Spleen (tissue), 11 donors: Measurements from ENCODE around the gene VPS39. TPM values are rescaled to one million over a fixed set of nuclear protein-coding genes. Genes with fewer than 3 reads are reported as not detected.

ENCODE experiments used
- DNase-seq: peaks from one replicate; pipeline ENCODE4 v3.0.0-alpha.2; 2020
- H3K27ac ChIP-seq, 8 donors: fragments of 200-600 bp; sonication (generic) in 7 of 8; 1 replicate in 4 of 8; 2 replicates in 4 of 8; pipeline versions ENCODE4 v1.5.0 to v1.8.0; 2016 to 2021; ENCODE audit warnings: inconsistent platforms in 4 of 8, mild to moderate bottlenecking in 4 of 8, moderate library complexity in 1 of 8
- H3K27me3 ChIP-seq, 7 donors: fragments of 200-600 bp; sonication (generic) in 6 of 7; replicated peaks in 1 of 7; 1 replicate in 4 of 7; 2 replicates in 3 of 7; pipeline versions ENCODE4 v1.5.0 to v1.8.0; 2016 to 2021; ENCODE audit warnings: inconsistent platforms in 3 of 7, mild to moderate bottlenecking in 1 of 7
- H3K36me3 ChIP-seq, 6 donors: fragments of 200-600 bp; sonication (generic) in 5 of 6; 1 replicate in 4 of 6; 2 replicates in 2 of 6; pipeline versions ENCODE4 v1.5.0 to v1.8.0; 2016 to 2021; ENCODE audit warnings: inconsistent platforms in 2 of 6
- H3K4me1 ChIP-seq, 6 donors: fragments of 200-600 bp; sonication (generic) in 5 of 6; 1 replicate in 3 of 6; 2 replicates in 3 of 6; pipeline versions ENCODE4 v1.5.0 to v1.8.0; 2016 to 2021; ENCODE audit warnings: inconsistent platforms in 3 of 6
- H3K4me3 ChIP-seq, 8 donors: fragments of 200-600 bp; sonication (generic) in 7 of 8; 1 replicate in 4 of 8; 2 replicates in 4 of 8; pipeline versions ENCODE4 v1.5.0 to v1.8.0; 2016 to 2021; ENCODE audit warnings: inconsistent platforms in 4 of 8, mild to moderate bottlenecking in 4 of 8, moderate library complexity in 2 of 8
- H3K9me3 ChIP-seq, 8 donors: fragments of 200-600 bp; sonication (generic) in 7 of 8; 1 replicate in 4 of 8; 2 replicates in 4 of 8; pipeline versions ENCODE4 v1.5.0 to v1.8.0; 2016 to 2021; ENCODE audit warnings: inconsistent platforms in 4 of 8
- CTCF ChIP-seq, 11 experiments: fragments of 200-600 bp in 7 of 11; fragments of 450-650 bp in 4 of 11; sonication (generic) in 4 of 11; IDR thresholded peaks in 8 of 11; conservative IDR thresholded peaks in 3 of 11; 1 replicate in 7 of 11; 2 replicates in 4 of 11; pipeline versions ENCODE4 v1.4.0 to v1.8.0; 2016 to 2021; ENCODE audit warnings: antibody characterized with exemption in 11 of 11, inconsistent platforms in 4 of 11, mild to moderate bottlenecking in 1 of 11
- POLR2A ChIP-seq, 3 donors: fragments of 450-650 bp; IDR thresholded peaks; one replicate each; pipeline ENCODE4 v1.5.1; 2017; ENCODE audit warnings: antibody characterized with exemption in 3 of 3, mild to moderate bottlenecking in 1 of 3
- POLR2AphosphoS5 ChIP-seq, 3 donors: sonication (generic); formaldehyde crosslinking; IDR thresholded peaks; one replicate each; pipeline ENCODE4 v1.5.1; 2017; ENCODE audit warnings: antibody characterized with exemption in 3 of 3
- WGBS, 5 donors: extraction: QIAGEN DNeasy Blood & Tissue Kit in 3 of 5; methylation state at CpG; one replicate each; pipeline versions ENCODE4 v1.1.5 to v1.1.7; 2013 to 2018; 5-methylcytosine and 5-hydroxymethylcytosine counted together
- intact Hi-C: fragments of 100-400 bp; cut with DNase I; formaldehyde crosslinking; loops from one replicate; pipeline ENCODE4 v1.15.0; 2023; ENCODE audit warnings: low total_unique reads
- polyA plus RNA-seq, 3 donors: library from polyadenylated mRNA; stranded (reverse); fragments of 200-250 nt; gene quantifications; one replicate each; pipeline ENCODE4 v1.2.1, GENCODE V29; 2013
- total RNA-seq, 7 donors: library from RNA; depleted of rRNA in 3 of 7; stranded (reverse); fragments of >200 nt in 3 of 7; fragmentation: NEBNext Ultra II Directional in 4 of 7; extraction: Animal tissue kit (Norgen Biotek cat#: 25700) in 4 of 7; gene quantifications; one replicate each; pipeline versions ENCODE4 v1.1.0 to v1.2.1, GENCODE V29; 2016 to 2021
- donor health status: healthy with polysubstance abuse.
- donor health status: DM: no; HTN: no; CAD: no; lungs with moderate emphysema.
- donor health status: DM: no; HTN: no; CAD: no.
- donor health status: Bipolar disorder and iron deficiency.
- donor health status: healthy.
- donor health status: DM: no; HTN: no; CAD: no.
- donor health status: DM: yes; HTN: yes; CAD: no.

The VPS39 gene
- total and polyA plus RNA-seq, 10 donors = 25.9 to 220 (median 94.2) TPM

- intact Hi-C loops = no loop called here
- 75 to 94% (median 82%) methylated on average over 1 of the region's 1 CpG for WGBS, 5 donors
- Histone ChIP-seq H3K4me1 (peaks cover 0 to 5% (median 0%) of the 10 kb centered on the region in 6 donors), H3K27me3 (no peaks in the 10 kb centered on the region), H3K27ac (no peak overlapping the region), H3K9me3 (peaks cover 0 to 5% (median 0%) of the 10 kb centered on the region in 8 donors), H3K36me3 (no peaks in the 10 kb centered on the region), H3K4me3 (no peak overlapping the region)
- no peak for DNase-seq
- no peak for TF ChIP-seq POLR2A (IDR thresholded peaks at IDR 0.05)
- no peak for TF ChIP-seq CTCF (IDR thresholded peaks at IDR 0.05 in 8 of 11, conservative IDR thresholded peaks at IDR 0.05 in 3 of 11)
- TF ChIP-seq POLR2AphosphoS5 (IDR thresholded peaks at IDR 0.05) = no peak
Measured at GRCh38 chr15:42120285-42120684, 87.8 kb downstream of the VPS39 start.

- intact Hi-C loops = no loop called here
- Histone ChIP-seq H3K4me1 (peaks cover 0 to 5% (median 0%) of the 10 kb centered on the region in 6 donors), H3K27me3 (no peaks in the 10 kb centered on the region), H3K27ac (no peak overlapping the region), H3K4me3 (no peak overlapping the region), H3K9me3 (peaks cover 0 to 5% (median 0%) of the 10 kb centered on the region in 8 donors), H3K36me3 (no peaks in the 10 kb centered on the region)
- no peak for TF ChIP-seq CTCF (IDR thresholded peaks at IDR 0.05 in 8 of 11, conservative IDR thresholded peaks at IDR 0.05 in 3 of 11)
- TF ChIP-seq POLR2A (IDR thresholded peaks at IDR 0.05) = no peak
- no peak for TF ChIP-seq POLR2AphosphoS5 (IDR thresholded peaks at IDR 0.05)
- WGBS, 5 donors = 61 to 70% (median 69%) methylated on average over 5 of the region's 5 CpGs
- DNase-seq = no peak
Measured at GRCh38 chr15:42119446-42119760, 88.7 kb downstream of the VPS39 start.

GRCh38 chr15:42118650-42119445, 89.3 kb downstream of the VPS39 start:
- intact Hi-C loops = no loop called here
- 46 to 66% (median 52%) methylated on average over 10 of the region's 10 CpGs for WGBS, 5 donors
- Histone ChIP-seq H3K4me3 (no peak overlapping the region), H3K27me3 (no peaks in the 10 kb centered on the region), H3K36me3 (no peaks in the 10 kb centered on the region), H3K9me3 (peaks cover 0 to 5% (median 0%) of the 10 kb centered on the region in 8 donors), H3K27ac (no peak overlapping the region), H3K4me1 (peaks cover 0 to 5% (median 0%) of the 10 kb centered on the region in 6 donors)
- no peak for DNase-seq
- TF ChIP-seq CTCF (IDR thresholded peaks at IDR 0.05 in 8 of 11, conservative IDR thresholded peaks at IDR 0.05 in 3 of 11) = no peak
- TF ChIP-seq POLR2A (IDR thresholded peaks at IDR 0.05) = no peak
- TF ChIP-seq POLR2AphosphoS5 (IDR thresholded peaks at IDR 0.05) = no peak

- Histone ChIP-seq H3K27ac (no peak overlapping the region), H3K4me3 (no peak overlapping the region), H3K27me3 (peaks cover 0 to 25% (median 0%) of the 10 kb centered on the region in 7 donors), H3K36me3 (no peaks in the 10 kb centered on the region), H3K9me3 (peaks cover 0 to 5% (median 0%) of the 10 kb centered on the region in 8 donors), H3K4me1 (peaks cover 0 to 14% (median 0%) of the 10 kb centered on the region in 6 donors)
- 14 to 26% (median 25%) methylated on average over 4 of the region's 4 CpGs for WGBS, 5 donors
- DNase-seq = no peak
- intact Hi-C loops = no loop called here
- TF ChIP-seq POLR2AphosphoS5 (IDR thresholded peaks at IDR 0.05) (no peak), POLR2A (IDR thresholded peaks at IDR 0.05) (no peak), CTCF (IDR thresholded peaks at IDR 0.05 in 8 of 11, conservative IDR thresholded peaks at IDR 0.05 in 3 of 11) (no peak)
Measured at GRCh38 chr15:42111924-42112323, 96.2 kb downstream of the VPS39 start.
